CD4-positive, alpha-beta T cell treated with Interleukin-4 for 4 hours (primary cell): Measurements from ENCODE around the gene ATF6B.

ENCODE experiments used
- DNase-seq: peaks from one replicate; pipeline ENCODE4 v3.0.0-alpha.2; 2020

Gene ATF6B

DNA sequence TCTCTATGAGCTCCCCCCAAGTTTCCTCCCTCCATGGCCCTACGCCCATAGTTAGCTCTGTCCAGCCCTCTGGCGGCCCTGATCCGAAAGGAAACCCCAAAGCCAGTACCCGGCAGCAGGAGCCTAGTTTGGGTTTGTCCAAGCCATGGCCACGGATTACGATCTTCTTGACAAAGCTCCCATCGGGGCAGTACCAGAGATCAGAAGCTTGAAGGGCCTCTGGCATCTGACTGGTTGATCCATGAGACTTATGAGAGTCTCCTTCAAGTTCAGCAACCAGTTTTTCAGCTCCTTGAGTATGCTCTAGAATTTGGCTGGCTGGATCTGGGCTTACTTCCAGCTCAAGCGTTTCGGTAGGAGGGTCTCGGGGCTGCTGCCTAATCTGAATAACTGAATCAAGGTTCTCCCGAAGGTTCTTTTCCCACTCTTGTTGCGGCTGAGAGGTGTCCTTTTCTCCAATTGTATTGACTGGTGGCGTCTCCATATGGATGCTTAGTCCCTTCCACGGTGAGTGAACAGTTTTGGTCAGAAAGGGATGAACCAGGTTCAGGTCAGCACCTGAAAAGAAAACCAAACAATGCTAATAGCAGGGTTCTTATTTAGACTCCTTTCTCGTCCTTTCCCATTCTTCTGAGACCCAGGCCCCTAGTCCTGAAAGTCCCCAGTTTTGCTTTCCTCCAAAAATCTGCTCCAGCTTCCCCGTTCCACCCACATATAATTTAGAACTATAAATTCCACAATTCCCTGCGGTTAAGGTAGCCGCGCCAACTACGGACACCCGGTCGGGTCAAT, 1.4 kb upstream of the ATF6B start:
- no peak for DNase-seq

DNA sequence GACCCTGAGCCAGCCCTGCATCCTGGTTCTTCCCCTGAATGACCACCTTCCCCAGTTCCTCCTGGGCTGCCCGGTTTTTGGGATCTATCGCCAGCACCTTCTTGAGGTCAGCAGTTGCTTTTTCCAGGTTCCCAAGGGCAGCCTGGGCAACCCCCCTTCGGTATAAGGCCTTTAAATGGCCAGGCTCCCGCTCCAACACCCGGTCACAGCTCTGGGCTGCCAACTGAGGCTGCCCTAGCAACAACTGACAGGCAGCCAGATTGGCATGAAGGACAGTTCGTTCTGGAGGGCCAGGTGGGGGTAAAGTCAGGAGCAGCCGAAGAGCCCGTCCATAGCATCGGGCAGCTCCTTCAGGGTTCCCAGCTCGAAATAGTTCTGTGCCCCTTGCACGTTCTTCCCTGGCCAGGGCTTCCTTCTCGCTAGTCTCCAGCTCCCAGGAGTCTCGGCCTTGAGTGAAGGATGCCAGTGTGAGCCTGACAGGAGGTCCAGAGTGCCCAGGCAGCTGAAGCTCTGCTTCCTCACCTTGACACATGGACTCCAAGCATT, 778 bp upstream of the ATF6B start:
- no peak for DNase-seq

DNA sequence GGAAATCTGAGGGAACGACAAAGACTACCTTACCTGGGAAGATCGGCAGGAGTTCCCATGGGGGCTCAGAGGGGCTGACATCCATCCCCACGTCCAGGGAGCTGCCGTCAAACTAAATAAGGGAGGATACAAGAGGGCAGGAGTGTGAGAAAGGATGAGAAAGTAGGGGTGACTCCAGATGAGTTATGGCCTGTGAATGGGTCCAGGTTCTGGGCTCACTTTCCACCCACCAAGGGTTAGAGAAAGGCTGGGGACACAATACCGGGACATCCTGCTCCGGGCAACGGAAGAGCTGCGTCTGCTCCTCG, 683 bp downstream of the ATF6B start:
- no peak for DNase-seq

DNA sequence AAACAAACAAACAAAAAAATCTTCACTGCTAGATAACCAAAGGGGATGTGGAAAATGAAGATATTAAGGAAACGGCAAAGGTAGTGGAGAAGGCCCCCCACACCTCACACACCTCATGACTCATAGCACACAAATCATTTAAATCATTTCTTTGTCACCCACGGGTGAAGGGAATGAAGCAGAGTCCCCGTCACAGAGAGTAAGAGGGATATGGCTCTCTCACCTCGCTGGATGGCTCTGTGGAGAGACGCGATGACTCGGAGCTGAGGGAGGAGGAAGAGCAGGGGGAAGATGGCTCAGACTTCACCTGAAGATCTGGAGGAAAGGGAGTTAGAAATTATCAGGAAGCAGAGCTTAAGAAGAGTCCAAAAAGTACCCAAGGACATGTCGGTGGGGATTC, 1.2 kb downstream of the ATF6B start:
- DNase-seq = no peak

DNA sequence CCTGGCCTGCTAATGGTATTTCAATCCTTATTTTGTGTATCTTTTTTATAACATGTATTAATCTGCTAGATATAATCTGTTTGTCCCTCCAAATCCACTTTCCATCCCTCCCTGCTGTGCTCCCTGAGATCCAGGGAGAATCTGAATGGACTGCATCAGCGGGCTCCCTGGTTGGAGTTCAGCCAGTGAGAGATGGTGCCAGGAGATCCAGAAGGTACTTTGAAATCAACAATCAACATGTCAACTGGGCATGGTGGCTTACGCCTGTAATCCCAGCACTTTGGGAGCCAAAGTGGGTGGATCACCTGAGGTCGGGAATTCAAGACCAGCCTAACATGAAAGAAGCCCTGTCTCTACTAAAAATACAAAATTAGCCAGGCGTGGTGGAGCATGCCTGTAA, 4.4 kb downstream of the ATF6B start:
- no peak for DNase-seq

DNA sequence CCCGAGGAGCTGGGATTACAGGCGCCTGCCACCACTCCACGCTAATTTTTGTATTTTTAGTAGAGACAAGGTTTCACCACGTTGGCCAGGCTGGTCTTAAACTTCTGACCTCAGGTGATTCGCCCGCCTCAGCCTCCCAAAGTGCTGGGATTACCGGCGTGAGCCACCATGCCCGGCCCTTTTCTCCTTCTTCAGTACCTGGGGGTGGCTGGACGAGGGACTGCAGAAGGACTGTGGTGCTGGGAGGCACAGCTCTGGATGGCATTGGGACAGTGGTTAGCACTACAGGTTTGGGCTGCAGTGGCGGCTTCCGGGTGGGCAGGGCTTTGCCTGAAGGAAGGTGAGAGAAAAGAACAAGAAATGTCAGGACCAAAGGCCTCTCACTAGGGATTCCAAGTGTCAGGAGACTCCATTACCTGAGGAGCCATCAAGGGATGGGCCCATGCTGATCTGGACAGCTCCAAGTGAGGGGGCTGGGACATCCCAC, 7.4 kb downstream of the ATF6B start:
- DNase-seq = no peak

DNA sequence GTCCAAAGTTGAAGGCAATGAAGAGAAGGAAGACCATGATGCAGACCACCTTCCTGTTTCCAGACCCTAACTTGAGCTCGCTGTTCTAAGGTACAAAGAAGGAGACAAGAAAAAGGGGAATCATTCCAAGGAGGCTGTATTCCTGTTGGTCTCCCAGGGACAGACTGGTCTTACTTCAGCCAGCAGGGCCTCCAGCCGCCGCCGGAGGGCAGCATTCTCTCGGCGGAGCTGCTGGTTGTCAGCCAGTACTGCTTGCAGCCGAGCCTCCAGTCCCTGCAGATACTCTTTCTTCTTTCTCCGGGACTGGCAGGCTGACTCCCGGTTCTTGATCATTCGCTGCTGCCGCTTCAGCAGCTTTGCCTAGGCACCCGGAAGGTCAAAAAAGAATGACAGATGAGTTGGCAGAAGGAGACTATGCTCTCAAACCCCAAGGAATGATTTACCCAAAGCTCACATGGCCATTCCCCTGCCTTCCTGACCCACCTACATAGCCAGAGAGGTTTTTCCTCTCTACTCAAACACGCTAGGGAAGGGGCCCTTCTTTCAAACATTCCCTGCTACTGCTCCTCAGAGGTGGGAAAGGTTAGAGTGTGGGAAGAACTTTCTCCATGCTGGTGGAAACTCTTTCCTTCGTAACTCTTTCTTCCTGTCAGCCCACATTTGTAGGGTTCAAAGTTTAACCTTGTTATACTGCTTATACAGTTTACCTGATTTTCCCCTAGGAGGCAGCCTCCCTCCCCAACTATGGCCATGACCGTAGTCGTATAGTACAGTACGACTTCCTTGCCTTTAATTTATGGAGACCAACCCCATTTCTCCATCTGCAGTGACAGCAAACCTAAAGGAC, 9.0 kb downstream of the ATF6B start:
- DNase-seq = peak; percentile 59

DNA sequence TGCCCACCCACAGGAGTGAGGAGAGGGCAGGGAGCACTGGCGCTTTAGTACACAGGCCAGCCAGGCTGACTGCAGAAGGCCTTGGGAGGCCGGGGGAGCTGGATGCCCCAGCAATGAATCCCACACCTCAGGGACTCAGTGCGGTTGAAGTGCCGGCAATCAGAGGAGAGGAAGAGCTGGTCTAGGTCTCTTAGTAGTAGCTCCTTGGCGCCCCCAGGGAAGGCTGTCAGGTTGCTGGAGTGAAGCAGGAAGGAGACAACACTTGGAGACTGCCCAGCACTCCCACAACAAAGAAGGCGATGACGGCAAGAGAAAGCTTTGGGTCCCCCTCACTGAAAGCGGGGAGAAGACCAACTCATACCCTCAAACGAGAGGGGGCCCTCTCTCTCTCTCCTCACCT, 10.6 kb downstream of the ATF6B start:
- DNase-seq = no peak

DNA sequence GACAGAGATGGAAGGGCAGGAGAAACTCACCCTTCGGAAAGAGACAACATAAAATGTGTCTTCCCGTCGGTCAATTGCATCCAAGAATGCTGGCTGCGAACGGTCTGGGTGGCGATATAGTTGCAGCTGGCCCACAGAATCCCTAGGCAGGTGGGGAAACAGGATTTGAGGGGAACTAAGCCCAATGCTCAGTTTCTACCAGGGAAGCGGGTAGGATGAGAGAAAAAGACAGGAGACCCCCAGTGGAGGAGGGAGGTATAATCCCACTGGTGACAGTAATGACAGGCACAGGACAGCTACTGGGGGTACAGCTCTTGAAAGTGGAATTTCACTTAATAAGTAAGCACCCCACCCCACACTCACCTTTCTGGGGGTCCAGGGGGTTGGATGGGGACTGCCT, 11.4 kb downstream of the ATF6B start:
- no peak for DNase-seq

DNA sequence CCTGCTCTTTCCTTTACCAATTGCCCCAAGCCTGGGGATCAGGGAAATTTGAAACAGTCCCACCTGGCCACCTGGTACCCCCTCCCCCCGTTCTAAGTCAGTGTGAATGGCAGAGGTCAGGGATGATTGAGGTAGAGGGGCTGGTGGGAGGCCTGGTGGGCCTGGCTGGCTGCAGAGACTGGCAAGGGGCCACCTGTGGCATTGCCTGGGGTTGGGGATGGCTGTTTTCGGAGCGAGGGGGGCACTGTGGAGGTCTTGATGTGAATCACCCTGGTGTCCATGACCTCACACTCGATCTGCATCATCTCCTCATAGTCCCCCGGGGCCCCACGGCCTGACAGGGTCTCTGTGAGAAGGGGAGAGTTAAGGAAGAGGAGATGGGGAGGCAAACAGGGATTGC, 12.4 kb downstream of the ATF6B start:
- no peak for DNase-seq

DNA sequence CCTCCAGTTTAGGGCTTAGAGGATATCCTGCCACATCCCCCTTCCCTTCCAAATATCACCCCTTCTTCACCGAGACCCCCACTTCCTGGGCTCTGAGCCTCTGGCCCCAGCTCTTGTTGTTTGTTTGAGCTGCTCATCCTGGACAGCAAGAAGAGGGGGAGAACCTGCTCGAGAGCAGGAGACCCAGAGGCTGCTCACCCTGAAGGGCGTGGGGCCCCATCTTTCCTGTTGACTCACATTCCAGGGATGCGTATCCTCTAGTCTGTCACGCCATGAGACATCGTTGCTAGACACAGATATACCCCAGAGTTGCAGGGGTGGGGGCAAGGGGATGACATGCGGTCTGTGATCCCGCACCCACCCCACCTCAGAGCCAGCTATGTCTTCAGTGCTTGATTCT, 13.2 kb downstream of the ATF6B start:
- DNase-seq = no peak

DNA sequence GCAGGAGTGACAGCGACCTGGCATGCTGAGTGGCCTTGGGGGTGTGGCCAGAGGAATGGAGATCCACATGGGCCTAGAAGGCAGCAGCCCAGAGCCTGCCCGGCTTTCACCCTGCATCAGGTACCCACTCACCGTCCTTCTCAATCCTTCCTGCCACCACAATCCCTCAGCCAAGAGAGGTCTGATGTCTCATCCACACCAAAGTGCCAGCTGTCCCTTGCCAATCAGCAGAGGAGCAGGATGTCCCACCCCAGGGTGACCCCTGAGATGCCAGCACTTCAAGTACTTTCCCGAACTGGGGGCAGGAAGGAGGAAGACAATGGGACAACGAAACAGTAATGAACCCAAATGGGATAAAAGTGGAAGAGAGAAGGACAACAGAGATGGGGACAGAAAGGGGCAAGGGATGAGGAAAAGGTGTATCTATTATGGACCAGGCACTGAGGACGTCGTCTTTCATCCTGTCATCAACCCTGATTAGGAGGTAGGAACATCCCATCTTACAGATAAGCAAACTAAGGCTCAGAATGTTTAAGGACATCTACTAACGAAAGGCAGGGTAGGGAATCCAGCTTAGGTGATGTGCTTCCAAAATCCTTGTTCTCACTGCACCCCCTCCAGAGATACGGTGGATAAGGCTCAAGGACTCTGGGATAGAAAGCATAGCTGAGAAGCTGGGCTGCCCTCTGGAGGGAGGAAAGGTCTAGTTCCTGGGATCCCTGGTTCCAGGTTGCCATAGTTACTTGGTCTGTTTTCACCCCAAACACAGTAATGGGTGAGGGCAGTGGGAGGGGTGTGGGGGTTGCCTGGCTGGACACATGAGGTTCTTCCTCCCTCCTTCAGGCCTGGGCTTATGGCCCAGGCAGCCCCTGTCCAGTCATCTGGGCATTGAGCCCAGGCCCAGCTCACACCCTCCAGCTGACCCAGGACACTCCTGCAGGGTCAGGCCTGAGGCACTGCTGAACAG, 14.4 kb downstream of the ATF6B start:
- DNase-seq = no peak

DNA sequence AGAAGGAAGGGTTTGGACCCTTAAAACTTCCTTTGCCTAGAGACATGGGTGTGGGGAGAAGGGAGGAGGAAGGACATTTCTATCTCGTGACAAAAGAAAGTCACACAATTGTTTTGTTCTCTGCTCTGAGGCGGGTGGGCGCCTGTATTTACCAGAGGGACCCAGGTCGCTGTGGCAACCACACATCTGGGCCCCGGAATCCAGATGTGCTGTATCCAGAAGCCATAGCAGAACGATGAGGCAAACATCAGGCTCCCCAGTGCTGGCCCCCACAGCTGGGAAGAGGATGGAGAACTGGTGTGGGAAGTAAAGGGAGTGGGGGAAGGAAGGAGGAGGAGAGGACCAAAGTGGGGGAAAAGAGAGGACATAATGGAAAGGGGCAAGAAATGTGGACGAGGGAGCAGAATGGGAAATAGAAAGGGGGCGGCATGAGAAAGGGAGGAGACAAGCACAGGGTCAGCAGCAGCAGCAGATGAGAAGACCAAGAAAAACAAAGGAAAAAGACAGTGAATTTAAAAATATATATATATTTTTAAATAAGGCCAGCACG, 15.5 kb downstream of the ATF6B start:
- DNase-seq = no peak

DNA sequence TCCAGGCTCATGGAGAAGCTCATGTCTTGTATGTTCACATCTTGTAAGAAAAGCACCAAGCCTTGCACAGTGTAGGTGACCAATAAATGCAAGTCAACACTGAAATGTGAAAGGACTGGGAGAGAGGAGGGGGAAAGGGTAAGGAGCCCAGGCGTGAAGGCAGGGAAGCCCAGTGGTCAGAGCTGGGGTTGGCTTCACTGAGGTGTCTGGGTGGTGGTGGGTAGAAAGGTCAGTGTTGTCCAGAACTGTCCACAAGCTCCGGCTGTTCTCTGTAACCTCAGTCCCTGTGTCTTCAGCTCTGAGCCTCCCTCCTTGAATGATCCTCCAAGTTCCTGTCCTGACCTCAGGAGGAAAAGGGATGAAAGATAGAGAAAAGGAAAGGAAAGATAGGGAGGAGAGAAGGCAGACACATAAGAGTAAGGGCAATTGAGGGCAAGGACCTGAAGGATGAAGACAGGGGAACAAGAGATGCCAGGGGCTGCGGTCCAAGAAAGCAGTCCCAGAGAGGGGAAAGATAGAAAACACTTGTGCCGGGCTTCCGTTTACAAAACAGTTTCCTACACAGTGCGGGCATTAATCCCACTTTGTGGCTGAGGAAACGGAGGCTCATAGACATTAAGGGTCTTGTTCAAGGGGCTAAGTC, 16.5 kb downstream of the ATF6B start:
- DNase-seq = no peak

DNA sequence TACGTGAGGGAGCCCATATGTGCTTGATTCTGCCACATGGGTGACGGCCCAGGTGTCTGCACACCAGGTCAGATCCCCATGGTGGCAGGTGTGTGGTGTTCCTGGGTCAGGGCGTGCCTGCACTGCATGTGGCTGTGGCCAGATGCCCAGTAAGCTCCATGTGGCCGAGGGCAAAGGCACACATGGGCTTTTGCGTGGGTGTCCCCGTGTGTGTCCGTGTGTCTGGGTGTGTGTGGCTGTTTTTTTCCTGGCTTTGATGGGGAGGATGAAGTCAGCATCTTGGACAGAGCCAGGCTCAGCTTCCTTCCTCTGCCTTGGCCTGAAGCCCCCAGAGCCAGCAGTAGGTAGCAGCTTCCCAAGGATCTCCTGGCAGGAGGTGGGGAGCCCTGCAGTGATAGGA, 17.4 kb downstream of the ATF6B start:
- no peak for DNase-seq

DNA sequence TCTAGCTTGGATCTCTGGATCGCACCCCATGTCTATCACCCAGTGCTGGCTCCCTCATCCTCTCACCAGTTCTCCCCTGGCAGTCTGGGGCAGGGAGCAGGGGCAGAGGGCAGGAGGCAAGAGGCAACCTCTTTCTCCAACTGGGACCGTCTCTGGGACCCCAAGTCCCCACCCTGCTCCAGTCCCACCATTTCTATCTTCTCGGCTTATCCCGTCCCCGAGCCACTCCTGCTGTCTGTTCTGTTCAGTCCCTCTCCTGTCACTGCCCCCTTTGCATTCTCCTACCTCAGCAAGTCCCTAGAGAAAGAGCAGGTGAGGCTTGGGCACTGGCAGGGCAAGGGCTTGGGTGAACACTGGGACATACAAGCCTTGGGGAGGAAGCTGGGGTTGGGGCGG, 18.3 kb downstream of the ATF6B start:
- no peak for DNase-seq

DNA sequence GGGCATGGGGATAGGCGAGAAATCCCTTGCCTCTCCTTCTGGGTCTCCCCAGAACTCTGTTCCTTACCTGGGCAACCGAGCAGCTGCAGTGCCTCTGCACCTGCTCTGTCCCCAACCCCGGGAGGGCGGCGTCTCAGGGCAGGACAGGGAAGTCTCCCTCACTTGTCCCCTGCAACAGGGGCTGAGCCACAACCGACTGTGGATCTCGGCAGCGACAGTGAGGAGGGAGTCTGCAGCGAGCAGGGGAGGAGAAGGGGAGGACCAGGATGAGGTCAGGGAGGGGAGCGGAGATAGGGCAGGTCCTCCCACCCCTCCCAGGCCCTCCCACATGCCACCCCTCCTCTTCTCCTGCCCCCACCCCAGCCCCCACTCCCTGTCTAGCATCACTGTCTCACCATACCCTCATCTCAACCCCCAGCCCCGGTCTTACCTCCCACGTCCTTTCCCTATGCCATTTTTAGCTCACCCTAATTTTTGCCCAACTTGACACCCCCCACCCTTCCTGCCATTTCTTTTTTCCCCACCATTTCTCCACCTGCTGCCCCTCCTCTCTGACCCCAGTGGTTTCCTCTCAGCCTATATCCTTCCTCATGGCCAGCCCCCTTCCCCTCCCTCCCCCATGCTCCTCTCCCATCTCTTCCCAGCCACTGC, 18.8 kb downstream of the ATF6B start, which contains the start of gene TNXB:
Gene TNXB (minus strand): TSS at position 225 of the 651 bp plus-strand sequence. CDS start 11,140 bp downstream, outside the sequence.
- no peak for DNase-seq

DNA sequence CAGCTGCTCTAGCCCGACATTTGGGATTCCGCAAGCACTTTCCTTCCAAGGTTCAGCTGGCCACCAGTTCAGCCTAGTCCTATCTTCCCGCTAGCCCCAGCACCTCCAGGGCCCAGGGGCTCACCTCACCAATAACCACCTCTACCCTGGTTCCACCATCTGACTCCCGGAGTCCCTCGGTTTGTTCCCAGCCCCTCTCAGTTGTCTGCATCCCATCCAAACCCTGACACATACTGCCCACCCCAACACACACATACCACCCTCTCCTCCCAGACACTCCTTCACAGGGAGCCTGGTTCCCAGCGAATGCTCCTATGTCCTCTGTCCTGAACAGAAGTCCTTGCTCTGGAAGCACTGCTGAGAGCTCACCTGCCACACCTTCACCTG, 19.3 kb downstream of the ATF6B start:
- DNase-seq = no peak

DNA sequence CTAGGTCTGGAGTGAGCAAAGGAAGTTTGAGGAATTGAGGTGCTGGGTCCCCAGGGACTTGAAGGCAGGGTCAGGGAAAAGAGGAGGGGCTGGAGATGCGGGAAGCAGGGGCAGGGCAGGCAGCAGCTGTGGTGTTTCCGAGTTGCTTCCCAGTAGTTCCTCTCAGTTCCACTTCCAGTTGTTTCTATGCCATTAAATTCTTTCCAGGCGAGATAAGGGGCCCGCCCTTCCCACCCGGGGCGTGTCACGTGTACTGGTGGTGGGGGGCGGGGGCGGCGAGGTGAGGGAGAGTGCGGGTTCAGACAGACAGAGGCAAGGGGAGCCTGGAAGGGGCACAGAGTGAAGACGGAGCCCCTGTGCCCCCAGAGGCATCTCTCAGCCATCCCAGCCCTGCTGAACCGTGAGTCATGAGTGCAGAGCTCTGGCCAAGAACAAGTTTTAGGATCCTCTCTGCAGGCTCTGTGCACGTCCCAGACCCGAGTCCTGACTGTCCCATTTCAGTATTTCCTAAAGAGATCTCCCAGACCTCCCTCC, 19.9 kb downstream of the ATF6B start:
- no peak for DNase-seq

DNA sequence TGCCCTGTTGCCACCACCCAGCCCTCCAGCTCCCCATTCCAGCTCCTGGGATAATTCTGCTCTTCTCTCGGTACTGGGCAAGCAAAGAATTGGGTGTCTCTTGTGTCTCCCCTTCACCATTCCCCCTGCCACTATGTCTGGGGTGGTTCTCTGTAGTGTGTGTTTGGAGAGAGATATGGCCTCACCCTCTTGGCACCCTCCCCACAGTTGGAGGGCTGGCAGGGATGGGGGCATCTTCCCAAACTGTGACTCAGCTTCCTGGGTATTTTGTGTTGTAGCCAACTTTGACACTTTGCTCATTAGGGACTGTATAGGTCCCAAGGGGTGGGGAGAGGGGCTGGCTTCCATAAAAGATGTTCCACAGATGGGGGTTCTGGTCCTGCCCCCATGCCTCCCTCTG, 20.6 kb downstream of the ATF6B start:
- DNase-seq = no peak

DNA sequence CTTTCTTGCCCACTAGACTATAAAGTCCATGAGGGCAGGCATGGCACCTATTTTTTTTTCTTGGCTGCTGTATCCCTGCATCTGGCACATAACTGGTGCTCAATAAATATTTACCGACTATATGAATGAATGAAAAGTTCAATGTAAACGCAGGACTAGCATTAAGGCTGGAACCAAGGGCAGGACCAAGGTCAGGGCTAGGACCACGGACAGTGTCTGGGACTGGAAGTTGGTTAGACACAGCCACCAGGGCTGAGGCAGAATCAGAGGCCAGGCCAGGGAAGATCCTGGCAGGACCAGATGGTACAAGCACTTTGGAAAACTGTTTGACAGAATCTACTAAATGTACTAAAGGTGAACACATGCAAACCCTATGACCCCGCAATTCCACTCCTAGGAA, 22.6 kb downstream of the ATF6B start:
- DNase-seq = no peak
